NT2/D1 (cell line): ENCODE data around the gene EID3.

Source experiments
- YY1 ChIP-seq: IDR thresholded peaks from 2 replicates; pipeline ENCODE4 v1.6.1; 2011; ENCODE audit not compliant: insufficient read length, insufficient read depth
- ZNF274 ChIP-seq: IDR thresholded peaks from 2 replicates; pipeline ENCODE4 v1.6.1; 2011; ENCODE audit warnings: mild to moderate bottlenecking, low read depth, low read length

- TF ChIP-seq ZNF274 (no peak), YY1 (no peak)
These were observed 3.6 kb downstream of the EID3 start for GRCh38 chr12:104306943-104307654.
